SK-N-SH (cell line): ENCODE results near the gene KIFC3. TPM values are rescaled to one million over a fixed set of nuclear protein-coding genes. Genes with fewer than 3 reads are reported as not detected.

Experiments used
- CTCF ChIA-PET: fragments of 300-600, 350-600 bp; formaldehyde crosslinking; extraction: SDS; loops from one replicate; lab custom pipeline; 2021; lab: Yijun Ruan, JAX
- POLR2A ChIA-PET: fragments of 350-600 bp; sonication (Branson Sonifier 250); formaldehyde crosslinking; extraction: SDS; loops from one replicate; lab custom pipeline; 2020; ENCODE audit warnings: antibody characterized with exemption, inconsistent platforms; lab: Yijun Ruan, JAX
- DNase-seq: peaks from one replicate; pipeline ENCODE4 v3.0.0; 2012
- H2AFZ ChIP-seq: fragments of 200-600 bp; sonication (generic); 2 replicates; pipeline ENCODE4 v1.8.1; 2016; ENCODE audit warnings: antibody characterized with exemption, mild to moderate bottlenecking, low read depth
- H3F3A ChIP-seq: fragments of 200-600 bp; sonication (generic); replicated peaks from 2 replicates; pipeline ENCODE3; 2016; ENCODE audit warnings: antibody characterized with exemption, mild to moderate bottlenecking; ENCODE audit not compliant: insufficient read depth
- H3K27ac ChIP-seq, 2 experiments: fragments of 200-500 bp in 1 of 2; fragments of 200-600 bp in 1 of 2; sonication (Bioruptor generic) in 1 of 2; sonication (generic), shearing (Covaris generic) in 1 of 2; 2 replicates each; pipeline versions ENCODE4 v1.5.1 to v1.6.1; 2014 to 2016; ENCODE audit warnings: low read depth in 2 of 2, inconsistent platforms in 1 of 2, low read length in 1 of 2, mild to moderate bottlenecking in 1 of 2, mixed read lengths in 1 of 2
- H3K27me3 ChIP-seq: fragments of 200-600 bp; sonication (generic), shearing (Covaris generic); 2 replicates; pipeline ENCODE4 v1.6.1; 2016; ENCODE audit warnings: mixed run types; ENCODE audit not compliant: insufficient read depth
- H3K36me3 ChIP-seq, 2 experiments: fragments of 200-500 bp in 1 of 2; fragments of 200-600 bp in 1 of 2; sonication (Bioruptor generic) in 1 of 2; sonication (generic) in 1 of 2; replicated peaks in 1 of 2; 2 replicates each; pipeline versions ENCODE3 to v1.5.1; 2014 to 2016; ENCODE audit warnings: low read length in 1 of 2, mild to moderate bottlenecking in 1 of 2; ENCODE audit not compliant: insufficient read depth in 2 of 2, control insufficient read depth in 1 of 2
- H3K4me1 ChIP-seq, 2 experiments: fragments of 200-500 bp in 1 of 2; fragments of 200-600 bp in 1 of 2; sonication (Bioruptor generic) in 1 of 2; sonication (generic), shearing (Covaris generic) in 1 of 2; 2 replicates each; pipeline versions ENCODE4 v1.5.1 to v1.6.1; 2014 to 2016; ENCODE audit warnings: low read depth in 1 of 2, low read length in 1 of 2, mixed run types in 1 of 2; ENCODE audit not compliant: insufficient read depth in 2 of 2, control insufficient read depth in 1 of 2
- H3K4me2 ChIP-seq: fragments of 200-600 bp; sonication (generic), shearing (Covaris generic); 2 replicates; pipeline ENCODE4 v1.6.1; 2017; ENCODE audit warnings: mixed run types
- H3K4me3 ChIP-seq, 2 experiments: fragments of 200-500 bp in 1 of 2; fragments of 200-600 bp in 1 of 2; sonication (Bioruptor generic) in 1 of 2; sonication (generic), shearing (Covaris generic) in 1 of 2; 2 replicates each; pipeline versions ENCODE4 v1.5.1 to v1.8.1; 2014 to 2016; ENCODE audit warnings: low read depth in 2 of 2, inconsistent platforms in 1 of 2, low read length in 1 of 2, mild to moderate bottlenecking in 1 of 2, mixed read lengths in 1 of 2, moderate library complexity in 1 of 2
- H3K79me2 ChIP-seq: fragments of 200-600 bp; sonication (generic); 2 replicates; pipeline ENCODE4 v1.8.1; 2017; ENCODE audit warnings: mild to moderate bottlenecking; ENCODE audit not compliant: insufficient read depth
- H3K9ac ChIP-seq: fragments of 200-600 bp; sonication (generic); 2 replicates; pipeline ENCODE4 v1.6.1; 2017; ENCODE audit warnings: mixed run types
- H3K9me2 ChIP-seq: fragments of 200-600 bp; sonication (generic); 2 replicates; pipeline ENCODE4 v1.6.1; 2017; ENCODE audit warnings: mixed run types
- H3K9me3 ChIP-seq: fragments of 200-600 bp; sonication (generic); 2 replicates; pipeline ENCODE4 v1.6.1; 2017; ENCODE audit warnings: mixed run types, mild to moderate bottlenecking, moderate library complexity
- H4K20me1 ChIP-seq: fragments of 200-600 bp; sonication (generic); 2 replicates; pipeline ENCODE4 v1.6.1; 2017; ENCODE audit warnings: mild to moderate bottlenecking, mixed run types; ENCODE audit not compliant: insufficient read depth
- CTCF ChIP-seq: fragments of 200-600 bp; sonication (generic); IDR thresholded peaks from 2 replicates; pipeline ENCODE4 v1.6.1; 2017; ENCODE audit warnings: antibody characterized with exemption, mild to moderate bottlenecking, moderate library complexity
- ELF1 ChIP-seq: IDR thresholded peaks from 2 replicates; pipeline ENCODE4 v1.4.0; 2012
- EZH2phosphoT487 ChIP-seq: fragments of 200-600 bp; sonication (generic); IDR thresholded peaks from 2 replicates; pipeline ENCODE4 v1.6.1; 2017; ENCODE audit warnings: low read depth, mixed run types, mild to moderate bottlenecking, antibody characterized with exemption, moderate library complexity, borderline replicate concordance
- GABPA ChIP-seq: IDR thresholded peaks from 2 replicates; pipeline ENCODE4 v1.4.0; 2012; ENCODE audit warnings: low read depth, mild to moderate bottlenecking
- GATA2 ChIP-seq: sonication (generic); formaldehyde crosslinking; IDR thresholded peaks from 2 replicates; pipeline ENCODE4 v1.5.0; 2020; ENCODE audit warnings: mild to moderate bottlenecking, missing genetic modification reagents
- IRF3 ChIP-seq: fragments of 150-350 bp; IDR thresholded peaks from 2 replicates; pipeline ENCODE4 v1.6.1; 2016; ENCODE audit warnings: mild to moderate bottlenecking, low read depth, low read length
- PBX3 ChIP-seq: IDR thresholded peaks from 2 replicates; pipeline ENCODE4; 2012
- POLR2AphosphoS5 ChIP-seq: IDR thresholded peaks from 2 replicates; pipeline ENCODE4 v1.6.1; 2012; ENCODE audit warnings: low read depth, low read length
- RXRA ChIP-seq: IDR thresholded peaks from 2 replicates; pipeline ENCODE4 v1.4.0; 2012; ENCODE audit warnings: low read depth, mild to moderate bottlenecking, borderline replicate concordance
- SIN3A ChIP-seq: IDR thresholded peaks from 2 replicates; pipeline ENCODE4 v1.6.1; 2012; ENCODE audit warnings: low read depth, mild to moderate bottlenecking, low read length, moderate library complexity, borderline replicate concordance
- TEAD4 ChIP-seq: IDR thresholded peaks from 2 replicates; pipeline ENCODE4 v1.4.0; 2012; ENCODE audit warnings: mild to moderate bottlenecking, borderline replicate concordance; ENCODE audit not compliant: insufficient read depth
- YY1 ChIP-seq: IDR thresholded peaks from 2 replicates; pipeline ENCODE4 v1.4.0; 2012; ENCODE audit warnings: low read depth, mild to moderate bottlenecking
- ZBTB33 ChIP-seq: IDR thresholded peaks from 2 replicates; pipeline ENCODE4 v1.4.0; 2012; ENCODE audit warnings: low read depth, borderline replicate concordance
- WGBS: methylation state at CpG from one replicate; pipeline ENCODE4 v1.1.6; 2017; ENCODE audit warnings: low lambda C conversion rate; 5-methylcytosine and 5-hydroxymethylcytosine counted together
- polyA plus RNA-seq, 3 experiments: library from polyadenylated mRNA; depleted of rRNA; stranded (reverse); fragments of >200 nt; gene quantifications; 2 replicates each; pipeline ENCODE4 v1.2.3, GENCODE V29; 2012

Gene KIFC3
- polyA plus RNA-seq, 1 of the 3 experiments (the other 2 are of a cell fraction) = 65.4 TPM

- Histone ChIP-seq H3K27me3 (no peaks in the 10 kb centered on the region), H3K4me3 (no peak overlapping the region), H3K4me1 (peaks cover 6 to 7% of the 10 kb centered on the region in 2 experiments; a peak in 2 of 4 replicates), H2AFZ (no peak overlapping the region), H3K9me2 (no peaks in the 10 kb centered on the region), H3K27ac (no peak overlapping the region), H4K20me1 (no peaks in the 10 kb centered on the region), H3K4me2 (no peak overlapping the region), H3K36me3 (no peaks in the 10 kb centered on the region), H3K9me3 (no peaks in the 10 kb centered on the region), H3K9ac (no peak overlapping the region)
- ChIA-PET CTCF (no interaction called here), POLR2A (no interaction called here)
- 94% methylated on average over 7 of the region's 10 CpGs for WGBS
- no peak for DNase-seq
- no peak for TF ChIP-seq GABPA
- no peak for TF ChIP-seq IRF3
- TF ChIP-seq CTCF = no peak
- TF ChIP-seq ELF1 = no peak
- TF ChIP-seq ZBTB33 = no peak
- no peak for TF ChIP-seq EZH2phosphoT487
- TF ChIP-seq GATA2 (CRISPR knock-in tag) = no peak
- TF ChIP-seq SIN3A = no peak
- no peak for TF ChIP-seq PBX3
- no peak for TF ChIP-seq TEAD4
- no peak for TF ChIP-seq RXRA
- TF ChIP-seq YY1 = no peak
- TF ChIP-seq POLR2AphosphoS5 = no peak
- TF ChIP-seq, all 33 proteins: peak for 0
- H3F3A ChIP-seq = no peaks in the 10 kb centered on the region
- no peaks in the 10 kb centered on the region for H3K79me2 ChIP-seq
These were observed 28.7 kb upstream of the KIFC3 start for GRCh38 chr16:57830890-57831484.
